ENCODE results near the gene SBNO2.

SBNO2 gene

DNA sequence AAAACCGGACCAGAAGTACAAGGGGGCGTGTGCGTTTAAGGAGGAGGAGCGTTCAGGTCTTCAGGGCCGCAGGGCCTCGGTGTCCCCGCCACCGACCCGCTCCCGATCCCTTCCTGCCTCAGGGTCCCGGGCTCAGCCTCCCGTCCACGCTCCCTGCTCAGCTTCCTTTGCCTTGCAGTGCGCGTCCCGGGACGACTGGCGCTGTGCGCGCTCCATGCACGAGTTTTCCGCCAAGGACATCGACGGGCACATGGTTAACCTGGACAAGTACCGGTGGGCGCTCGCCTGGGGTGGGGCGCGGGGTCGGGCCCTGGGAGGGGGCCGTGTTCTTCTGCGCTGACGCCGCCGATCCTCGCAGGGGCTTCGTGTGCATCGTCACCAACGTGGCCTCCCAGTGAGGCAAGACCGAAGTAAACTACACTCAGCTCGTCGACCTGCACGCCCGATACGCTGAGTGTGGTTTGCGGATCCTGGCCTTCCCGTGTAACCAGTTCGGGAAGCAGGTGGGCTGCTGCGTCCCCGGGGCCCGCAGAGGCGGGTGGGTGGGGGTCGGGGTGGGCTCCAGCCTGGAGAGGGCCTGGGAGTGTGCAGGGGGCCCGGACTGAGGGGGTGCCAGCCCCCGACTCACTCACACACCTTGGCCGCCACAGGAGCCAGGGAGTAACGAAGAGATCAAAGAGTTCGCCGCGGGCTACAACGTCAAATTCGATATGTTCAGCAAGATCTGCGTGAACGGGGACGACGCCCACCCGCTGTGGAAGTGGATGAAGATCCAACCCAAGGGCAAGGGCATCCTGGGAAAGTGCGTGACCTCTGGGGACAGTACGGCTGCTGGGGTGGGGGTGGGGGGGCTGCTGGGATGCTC is 68.8 kb downstream of the SBNO2 start:
- TF ChIP-seq, protein P1, sequence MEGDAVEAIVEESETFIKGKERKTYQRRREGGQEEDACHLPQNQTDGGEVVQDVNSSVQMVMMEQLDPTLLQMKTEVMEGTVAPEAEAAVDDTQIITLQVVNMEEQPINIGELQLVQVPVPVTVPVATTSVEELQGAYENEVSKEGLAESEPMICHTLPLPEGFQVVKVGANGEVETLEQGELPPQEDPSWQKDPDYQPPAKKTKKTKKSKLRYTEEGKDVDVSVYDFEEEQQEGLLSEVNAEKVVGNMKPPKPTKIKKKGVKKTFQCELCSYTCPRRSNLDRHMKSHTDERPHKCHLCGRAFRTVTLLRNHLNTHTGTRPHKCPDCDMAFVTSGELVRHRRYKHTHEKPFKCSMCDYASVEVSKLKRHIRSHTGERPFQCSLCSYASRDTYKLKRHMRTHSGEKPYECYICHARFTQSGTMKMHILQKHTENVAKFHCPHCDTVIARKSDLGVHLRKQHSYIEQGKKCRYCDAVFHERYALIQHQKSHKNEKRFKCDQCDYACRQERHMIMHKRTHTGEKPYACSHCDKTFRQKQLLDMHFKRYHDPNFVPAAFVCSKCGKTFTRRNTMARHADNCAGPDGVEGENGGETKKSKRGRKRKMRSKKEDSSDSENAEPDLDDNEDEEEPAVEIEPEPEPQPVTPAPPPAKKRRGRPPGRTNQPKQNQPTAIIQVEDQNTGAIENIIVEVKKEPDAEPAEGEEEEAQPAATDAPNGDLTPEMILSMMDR (conservative IDR thresholded peaks at IDR 0.05; ENCODE audit: low read depth, low read length), result no peak
- H3K4me3 ChIP-seq (ENCODE audit: low read depth, low read length), result peak overlapping the region; percentile 80
- DNase-seq (ENCODE audit: low read depth), result peak; percentile 58

DNA sequence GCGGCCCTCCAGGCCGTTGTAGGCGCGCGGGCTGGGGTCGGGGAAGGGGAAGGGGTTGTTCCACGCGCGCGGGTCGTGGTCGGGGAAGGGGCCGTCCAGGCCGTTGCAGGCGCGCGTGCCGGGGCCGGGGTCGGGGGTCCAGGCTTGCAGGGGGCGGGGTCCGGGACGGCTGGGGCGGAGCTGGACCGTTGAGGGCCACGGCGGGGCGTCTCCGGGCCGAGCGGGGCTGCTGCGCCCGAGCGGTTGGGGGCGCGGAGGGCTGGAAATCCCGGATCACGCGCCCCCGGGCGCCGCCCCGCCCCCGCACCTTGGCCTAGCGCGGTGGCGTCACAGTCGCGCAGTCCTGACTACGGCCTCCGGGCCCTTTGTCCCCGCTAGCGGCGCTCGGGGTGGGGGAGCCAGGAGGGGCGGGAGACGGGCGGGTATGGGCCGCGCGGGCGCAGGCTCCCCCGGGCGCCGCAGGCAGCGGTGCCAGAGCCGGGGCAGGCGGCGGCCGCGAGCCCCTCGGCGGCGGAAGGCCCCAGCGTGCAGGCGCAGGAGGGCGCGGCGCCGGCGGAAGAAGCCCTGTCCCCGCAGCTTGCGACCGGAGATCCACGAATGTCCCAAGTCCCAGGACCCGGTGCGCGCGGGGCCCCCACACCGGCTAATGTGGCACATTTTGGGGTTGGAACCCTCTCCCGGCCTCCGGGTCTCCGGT is 69.6 kb downstream of the SBNO2 start:
- TF ChIP-seq, protein P1 (conservative IDR thresholded peaks at IDR 0.05; ENCODE audit: low read depth, low read length), result no peak
- peak; percentile 75 for DNase-seq (ENCODE audit: low read depth)
- peak overlapping the region; percentile 80 for H3K4me3 ChIP-seq (ENCODE audit: low read depth, low read length)

DNA sequence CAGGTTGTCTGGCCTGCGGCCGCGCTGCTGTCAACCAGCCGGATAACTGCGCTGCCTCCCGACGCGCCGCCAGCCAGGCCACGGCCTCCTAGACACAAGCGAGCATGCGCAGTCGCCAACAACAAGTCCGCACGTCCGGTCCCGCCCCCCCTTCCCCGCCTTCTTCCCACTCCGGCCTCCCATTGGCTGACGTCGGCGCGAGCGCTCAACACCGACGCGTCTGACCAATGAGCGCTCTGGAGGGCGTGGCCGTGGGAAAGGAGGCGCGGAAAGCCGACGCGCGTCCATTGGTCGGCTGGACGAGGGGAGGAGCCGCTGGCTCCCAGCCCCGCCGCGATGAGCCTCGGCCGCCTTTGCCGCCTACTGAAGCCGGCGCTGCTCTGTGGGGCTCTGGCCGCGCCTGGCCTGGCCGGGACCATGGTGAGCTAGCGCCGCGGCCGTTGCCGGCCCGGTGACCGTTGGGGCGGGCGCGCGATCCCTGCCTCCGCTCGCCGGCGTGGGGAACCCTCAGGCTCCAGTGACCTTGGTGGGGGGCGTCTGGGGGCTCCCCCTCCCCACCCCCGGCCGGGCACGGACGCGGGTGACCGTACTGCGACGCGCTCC is 70.3 kb downstream of the SBNO2 start, which contains the start of gene GPX4:
Gene GPX4, plus strand, starts transcription at position 287 of the 603 bp plus-strand sequence. Its CDS starts 50 bp downstream, at position 337.
- TF ChIP-seq, protein P1 (conservative IDR thresholded peaks at IDR 0.05; ENCODE audit: low read depth, low read length), result no peak
- DNase-seq (ENCODE audit: low read depth), result peak; percentile 100
- peak within 1 kb of the TSS; percentile 80 for H3K4me3 ChIP-seq (ENCODE audit: low read depth, low read length)

DNA sequence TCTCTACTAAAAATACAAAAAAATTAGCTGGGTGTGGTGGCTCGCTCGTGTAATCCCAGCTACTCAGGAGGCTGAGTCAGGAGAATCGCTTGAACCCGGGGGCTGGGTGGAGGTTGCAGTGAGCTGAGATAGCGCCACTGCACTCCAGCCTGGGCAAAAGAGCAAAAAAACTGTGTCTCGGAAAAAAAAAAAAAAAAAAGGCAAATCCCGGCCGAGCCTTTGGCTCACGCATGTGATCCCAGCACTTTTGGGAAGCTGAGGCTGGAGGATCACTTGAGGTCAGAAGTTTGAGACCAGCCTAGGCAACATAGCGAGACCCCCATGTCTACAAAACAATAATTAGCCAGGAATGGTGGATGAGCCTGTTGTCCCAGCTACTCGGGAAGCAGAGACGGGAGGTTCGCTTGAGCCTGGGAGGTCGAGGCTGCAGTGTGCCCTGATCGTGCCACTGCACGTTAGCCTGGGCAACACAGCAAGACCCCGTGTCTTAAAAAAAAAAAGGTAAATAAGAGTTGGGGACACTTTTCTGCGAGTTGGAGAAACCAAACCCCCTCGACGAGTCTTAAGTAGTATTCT is 70.8 kb downstream of the SBNO2 start:
- peak overlapping the region; percentile 38 for H3K4me3 ChIP-seq (ENCODE audit: low read depth, low read length)
- no peak for DNase-seq (ENCODE audit: low read depth)
- TF ChIP-seq, protein P1 (conservative IDR thresholded peaks at IDR 0.05; ENCODE audit: low read depth, low read length), result no peak

DNA sequence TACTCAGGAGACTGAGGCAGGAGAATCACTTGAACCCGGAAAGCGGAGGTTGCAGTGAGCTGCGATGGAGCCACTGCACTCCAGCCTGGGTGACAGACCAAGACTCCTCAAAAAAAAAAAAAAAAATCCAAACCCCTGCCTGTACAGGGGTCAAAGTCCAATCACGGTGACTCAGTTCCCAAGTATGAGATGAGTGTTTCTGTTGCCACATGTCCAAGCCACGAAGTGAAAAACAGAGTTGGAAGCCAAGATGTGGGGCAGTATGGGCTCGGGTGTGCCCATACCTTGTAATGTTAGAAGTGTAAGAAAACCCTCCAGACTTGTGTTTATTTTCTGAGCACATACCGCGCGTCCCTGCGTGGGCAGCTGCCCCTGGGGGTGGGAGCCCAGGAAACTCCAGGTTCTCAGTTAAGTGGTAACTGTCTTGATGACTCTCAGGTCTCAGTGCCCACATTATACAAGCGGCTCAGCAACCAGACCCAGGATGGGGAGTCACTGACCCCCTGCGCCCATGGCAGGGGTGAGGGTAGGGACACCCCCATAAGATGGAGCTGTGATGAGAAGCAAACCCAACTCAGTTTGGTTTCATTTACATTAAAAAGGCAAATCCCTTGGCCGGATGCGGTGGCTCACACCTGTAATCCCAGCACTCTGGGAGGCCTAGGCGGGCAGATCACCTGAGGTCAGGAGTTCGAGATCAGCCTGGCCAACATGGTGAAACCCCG is 71.5 kb downstream of the SBNO2 start:
- peak; percentile 99 for DNase-seq (ENCODE audit: low read depth)
- TF ChIP-seq, protein P1 (conservative IDR thresholded peaks at IDR 0.05; ENCODE audit: low read depth, low read length), result no peak
- peak overlapping the region; percentile 22 for H3K4me3 ChIP-seq (ENCODE audit: low read depth, low read length)

DNA sequence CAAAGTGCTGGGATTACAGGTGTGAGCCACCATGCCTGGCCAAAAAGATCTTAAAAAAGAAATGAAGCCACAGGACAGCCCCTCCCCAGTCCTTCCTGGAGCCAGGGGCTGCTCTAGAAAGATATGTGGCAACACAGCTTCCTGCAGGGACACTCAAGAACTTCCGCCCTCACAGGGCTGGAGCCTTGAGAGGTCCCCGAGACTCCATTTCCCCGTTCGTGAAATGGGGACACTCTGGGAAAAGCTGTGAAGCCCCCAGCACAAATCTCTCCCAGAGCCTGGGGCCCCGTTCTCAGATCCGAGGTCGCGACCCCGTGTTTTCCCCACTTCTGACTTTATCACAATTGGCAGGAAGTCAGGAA is 72.8 kb downstream of the SBNO2 start:
- DNase-seq (ENCODE audit: low read depth), result no peak
- TF ChIP-seq, protein P1 (conservative IDR thresholded peaks at IDR 0.05; ENCODE audit: low read depth, low read length), result no peak
- H3K4me3 ChIP-seq (ENCODE audit: low read depth, low read length), result no peak overlapping the region

All from choroid plexus epithelial cell (primary cell).